GM19324 (cell line): ENCODE results near the gene C14orf180.

Experiments
- ATAC-seq: cut with Tn5 transposase; IDR thresholded peaks from one replicate; pipeline ENCODE4 v1.9.1; 2021; ENCODE audit warnings: mild to moderate bottlenecking, moderate library complexity; ENCODE audit not compliant: unreplicated experiment, low FRiP score

C14orf180 gene

GRCh38 chr14:104579507-104579906 lies at the start of gene C14orf180:
C14orf180 (plus strand) TSS chr14:104579764; CDS start chr14:104586431, 6,667 bp downstream.
- ATAC-seq = no peak

DNA sequence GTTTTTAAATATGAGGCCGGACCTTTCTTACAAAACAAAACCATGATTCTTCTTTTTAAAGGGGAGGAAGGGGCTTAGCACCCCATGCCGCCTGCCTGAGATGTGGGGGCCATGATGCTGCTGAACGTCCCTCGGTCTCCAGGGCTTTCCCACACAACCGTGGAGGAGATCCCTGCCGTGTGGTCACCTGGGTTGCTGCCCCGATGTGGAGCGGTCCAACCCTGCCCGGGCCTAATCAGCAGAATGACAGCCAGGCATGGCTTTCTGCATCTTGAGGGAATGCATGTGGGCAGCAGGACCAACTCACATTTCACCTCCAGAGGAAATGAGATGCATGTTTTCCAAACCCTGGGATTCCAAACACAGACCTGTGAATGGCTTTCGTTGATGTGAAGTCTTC lies 48.9 kb upstream of the C14orf180 start:
- ATAC-seq = no peak

GRCh38 chr14:104531421-104532190 lies 48.0 kb upstream of the C14orf180 start:
- no peak for ATAC-seq

DNA sequence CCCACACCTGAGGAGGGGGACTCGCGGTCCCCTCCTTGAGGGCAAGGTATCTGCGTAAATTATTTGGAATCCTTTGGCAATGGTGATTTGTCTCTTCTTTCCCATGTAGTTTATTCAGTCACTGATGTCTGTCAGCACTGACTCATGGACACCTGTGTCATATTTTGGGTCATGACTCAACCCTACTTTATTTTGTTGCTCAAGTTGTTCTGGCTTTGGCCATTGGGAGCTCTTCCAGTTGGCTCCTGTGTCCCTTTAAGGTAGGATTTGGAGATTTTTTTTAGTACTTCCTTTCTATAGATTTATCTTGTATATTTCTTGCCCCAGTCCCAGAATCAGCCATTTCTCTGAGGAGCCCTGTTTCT lies 47.4 kb upstream of the C14orf180 start:
- ATAC-seq = no peak

GRCh38 chr14:104534036-104534435 lies 45.5 kb upstream of the C14orf180 start:
- no peak for ATAC-seq

DNA sequence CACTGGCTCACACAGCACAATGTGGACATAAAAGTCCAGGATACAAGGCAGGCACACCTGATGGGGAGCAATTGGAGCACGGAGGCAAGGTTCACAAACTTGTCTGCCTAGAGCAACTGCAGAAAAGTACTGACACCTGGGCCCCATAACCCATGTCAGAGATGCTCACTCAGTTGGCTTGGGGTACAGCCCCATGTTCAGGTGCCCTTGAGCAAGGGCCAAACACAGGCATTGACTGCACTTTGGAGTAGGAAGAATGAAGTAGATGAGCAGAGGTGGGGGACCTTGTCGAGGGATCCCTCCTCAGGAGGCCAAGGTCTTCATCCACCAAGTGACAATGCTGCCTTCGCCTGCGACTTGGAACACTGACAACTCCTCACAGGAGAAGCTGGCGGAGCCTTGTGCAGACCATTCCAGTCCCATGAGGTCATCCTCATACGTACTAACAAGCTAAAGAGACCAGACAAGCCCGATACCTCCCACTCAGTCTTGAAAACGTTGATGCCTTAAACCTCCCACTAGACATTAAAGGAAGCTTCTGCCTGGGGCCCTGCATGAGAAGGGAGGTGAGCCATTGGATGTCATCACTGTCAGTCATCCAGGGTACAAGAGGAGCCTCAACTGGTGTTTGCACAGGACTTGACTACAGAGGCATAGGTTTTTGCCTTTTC lies 42.5 kb upstream of the C14orf180 start:
- no peak for ATAC-seq

GRCh38 chr14:104537613-104537988 lies 42.0 kb upstream of the C14orf180 start:
- no peak for ATAC-seq

GRCh38 chr14:104541905-104542465 lies 37.6 kb upstream of the C14orf180 start:
- ATAC-seq = no peak

DNA sequence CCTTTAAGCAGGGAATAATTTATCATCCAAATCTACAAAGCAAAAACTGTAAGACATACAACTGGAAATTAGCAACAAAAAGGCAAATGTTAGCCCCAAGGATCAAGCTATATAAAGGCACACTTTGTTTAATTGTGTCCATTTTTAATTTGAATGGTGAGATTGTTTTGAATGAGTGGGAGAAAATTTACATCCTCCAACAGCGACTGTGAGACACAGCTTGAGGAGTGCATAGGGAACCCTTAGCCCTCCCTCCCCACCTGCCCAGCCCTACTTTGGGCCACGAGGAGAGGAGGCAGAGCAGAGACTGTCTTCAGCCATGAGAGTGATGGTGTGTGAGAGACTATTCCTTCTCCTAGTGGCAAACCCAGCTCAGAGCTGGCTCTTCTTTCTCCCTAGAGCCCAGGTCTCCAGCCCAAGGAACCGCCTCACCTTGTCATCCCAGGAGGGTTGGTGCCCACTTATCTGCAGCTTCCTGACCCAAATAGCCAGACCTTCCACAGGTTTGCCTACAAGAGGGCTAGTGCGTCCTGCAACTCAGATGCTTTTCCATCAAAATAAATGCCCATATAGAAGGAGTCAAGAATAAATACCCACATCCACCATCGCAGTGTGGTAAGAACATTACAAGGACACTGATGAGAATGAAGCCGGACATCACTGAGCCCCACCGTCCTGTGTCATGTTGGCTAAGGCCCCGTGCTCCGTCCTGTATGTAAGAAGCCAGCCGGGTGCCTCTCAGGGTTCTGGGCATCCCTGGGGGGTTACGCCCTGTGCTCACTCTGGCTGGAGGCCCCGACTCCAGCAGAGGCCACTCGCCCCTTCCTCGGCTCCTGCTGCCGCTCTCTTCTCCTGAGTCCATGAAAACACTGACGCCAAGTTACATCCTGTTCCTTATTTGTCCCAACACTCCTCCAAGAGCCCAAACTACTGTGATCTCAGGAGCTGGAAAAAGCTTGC lies 36.4 kb upstream of the C14orf180 start:
- ATAC-seq = no peak

GRCh38 chr14:104544362-104544961 lies 35.1 kb upstream of the C14orf180 start:
- ATAC-seq = no peak

DNA sequence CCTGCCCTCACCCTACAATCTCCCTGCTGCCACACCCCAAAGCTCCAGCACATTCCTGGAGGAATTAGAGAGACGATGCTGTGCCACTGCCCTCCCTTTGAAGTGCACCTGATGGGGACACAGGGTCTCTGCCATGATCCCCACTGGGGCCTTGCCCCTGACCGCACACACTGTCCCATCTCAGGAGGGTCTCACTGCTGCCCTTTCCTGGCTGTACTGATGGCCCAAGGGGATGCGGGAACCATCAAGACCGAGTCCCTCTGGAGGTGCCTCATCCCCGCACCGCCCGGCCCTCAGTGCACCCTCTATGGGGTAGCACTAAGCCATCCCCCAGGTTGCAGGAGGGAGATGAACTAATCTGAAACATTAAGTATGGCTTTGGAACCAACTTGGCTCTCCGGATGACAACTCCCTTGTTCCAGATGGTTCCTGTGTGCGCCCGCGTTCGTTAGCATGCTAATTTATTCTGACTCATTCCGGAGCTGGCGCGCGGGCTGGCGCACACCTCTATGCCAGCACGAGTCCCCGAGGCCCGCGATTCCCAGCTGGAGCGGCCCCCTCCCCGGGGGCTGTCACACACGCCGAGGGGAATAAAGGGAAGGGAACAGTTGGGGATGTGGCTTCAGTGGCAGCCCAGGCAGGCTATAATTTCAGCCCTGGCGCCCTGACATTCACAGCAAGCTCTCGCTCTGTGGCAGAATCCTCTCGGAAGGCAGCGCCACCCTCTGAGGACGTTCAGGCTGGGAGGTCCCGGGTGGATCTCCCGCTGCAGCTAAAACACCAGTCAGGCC lies 34.2 kb upstream of the C14orf180 start:
- no peak for ATAC-seq

- ATAC-seq = no peak
Observed at GRCh38 chr14:104545942-104546501, 33.5 kb upstream of the C14orf180 start.

GRCh38 chr14:104546591-104547309 lies 32.8 kb upstream of the C14orf180 start:
- no peak for ATAC-seq

GRCh38 chr14:104547310-104547997 lies 32.1 kb upstream of the C14orf180 start:
- no peak for ATAC-seq

GRCh38 chr14:104547998-104548700 lies 31.4 kb upstream of the C14orf180 start:
- no peak for ATAC-seq

DNA sequence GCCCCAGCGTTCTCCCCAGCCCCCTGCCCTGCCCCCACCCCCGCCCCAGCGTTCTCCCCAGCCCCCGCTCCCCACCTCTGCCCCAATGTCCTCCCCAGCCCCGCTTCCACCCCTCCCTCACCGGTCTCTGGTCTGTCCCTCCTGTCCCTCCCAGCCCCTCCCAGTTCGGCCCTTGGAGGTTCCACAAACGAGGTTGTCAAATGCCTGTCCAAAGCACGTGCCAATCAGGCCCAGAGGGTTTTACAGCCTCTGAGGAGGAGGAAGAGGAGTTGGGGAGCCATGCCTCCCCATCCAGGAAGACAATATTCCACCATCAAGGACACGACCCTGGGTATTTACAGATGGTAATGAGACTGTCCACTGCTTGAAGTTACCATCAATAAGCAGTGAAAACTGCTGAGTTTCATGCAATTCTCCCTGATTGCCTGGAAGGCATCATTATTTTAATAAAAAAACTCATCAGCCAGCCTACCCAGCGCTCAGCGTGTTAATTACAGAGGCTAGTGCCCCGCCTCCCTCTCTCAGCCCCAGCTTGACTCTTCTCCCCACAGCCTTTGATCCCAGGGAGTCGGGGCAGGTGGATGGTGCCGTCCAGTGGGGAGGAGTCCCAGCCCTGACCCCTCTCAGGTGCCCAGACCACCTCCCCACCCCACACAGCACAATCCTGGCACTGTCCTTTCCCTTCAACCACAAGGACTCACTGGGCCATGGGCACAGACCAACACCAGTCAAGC lies 30.6 kb upstream of the C14orf180 start:
- no peak for ATAC-seq
